ENCODE results near the gene GPX3. TPM values are rescaled to one million over a fixed set of nuclear protein-coding genes. Genes with fewer than 3 reads are reported as not detected.

Gene GPX3
- total and polyA plus RNA-seq, 2 donors (not counting 1 experiment from before 2014, with no cell fraction given), result 182 to 267 TPM

DNA sequence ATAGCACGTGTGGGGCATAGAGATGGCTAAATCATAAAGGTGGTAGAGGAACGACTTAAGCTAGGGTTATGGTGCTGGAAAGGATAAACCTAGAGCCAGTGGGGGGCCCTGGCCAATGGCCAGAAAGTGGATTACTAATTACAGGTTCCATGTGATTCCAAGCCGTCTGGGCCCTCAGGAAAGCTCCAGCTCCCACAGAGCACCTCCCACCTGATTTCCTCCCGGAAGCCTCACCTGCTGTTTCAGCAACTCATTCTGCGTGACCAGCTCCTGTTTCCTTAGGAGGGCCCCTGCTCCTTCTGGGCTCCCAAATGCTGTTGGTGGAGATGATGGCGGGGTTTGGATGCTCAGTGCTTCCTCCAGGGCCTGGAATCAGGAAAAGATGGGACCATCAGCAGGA lies 16.2 kb downstream of the GPX3 start:
- H3K36me3 ChIP-seq (ENCODE audit: control insufficient read depth, insufficient read depth, low read length), result peaks cover 16% of the 10 kb centered on the region
- H3K9ac ChIP-seq (ENCODE audit: insufficient read depth, low read length), result no peak overlapping the region
- no peak overlapping the region for H3K27ac ChIP-seq (ENCODE audit: insufficient read depth, low read length)
- no peaks in the 10 kb centered on the region for H3K79me2 ChIP-seq (ENCODE audit: control insufficient read depth, insufficient read depth, low read length)
- H2AFZ ChIP-seq (ENCODE audit: low read length), result no peak overlapping the region
- TF ChIP-seq EZH2 (IDR thresholded peaks at IDR 0.05; ENCODE audit: low read length, missing control alignments), result no peak
- TF ChIP-seq, protein P1, sequence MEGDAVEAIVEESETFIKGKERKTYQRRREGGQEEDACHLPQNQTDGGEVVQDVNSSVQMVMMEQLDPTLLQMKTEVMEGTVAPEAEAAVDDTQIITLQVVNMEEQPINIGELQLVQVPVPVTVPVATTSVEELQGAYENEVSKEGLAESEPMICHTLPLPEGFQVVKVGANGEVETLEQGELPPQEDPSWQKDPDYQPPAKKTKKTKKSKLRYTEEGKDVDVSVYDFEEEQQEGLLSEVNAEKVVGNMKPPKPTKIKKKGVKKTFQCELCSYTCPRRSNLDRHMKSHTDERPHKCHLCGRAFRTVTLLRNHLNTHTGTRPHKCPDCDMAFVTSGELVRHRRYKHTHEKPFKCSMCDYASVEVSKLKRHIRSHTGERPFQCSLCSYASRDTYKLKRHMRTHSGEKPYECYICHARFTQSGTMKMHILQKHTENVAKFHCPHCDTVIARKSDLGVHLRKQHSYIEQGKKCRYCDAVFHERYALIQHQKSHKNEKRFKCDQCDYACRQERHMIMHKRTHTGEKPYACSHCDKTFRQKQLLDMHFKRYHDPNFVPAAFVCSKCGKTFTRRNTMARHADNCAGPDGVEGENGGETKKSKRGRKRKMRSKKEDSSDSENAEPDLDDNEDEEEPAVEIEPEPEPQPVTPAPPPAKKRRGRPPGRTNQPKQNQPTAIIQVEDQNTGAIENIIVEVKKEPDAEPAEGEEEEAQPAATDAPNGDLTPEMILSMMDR (conservative IDR thresholded peaks at IDR 0.05 in 1 of 2, IDR thresholded peaks at IDR 0.05 in 1 of 2; ENCODE audit: low read depth in 1 of 2, low read length in 2 of 2), result no peak
- H3K27me3 ChIP-seq (ENCODE audit: control insufficient read depth, insufficient read depth, low read length), result no peaks in the 10 kb centered on the region
- H3K9me3 ChIP-seq (ENCODE audit: control insufficient read depth, insufficient read depth, low read depth, low read length), result no peaks in the 10 kb centered on the region
- peaks cover 26% of the 10 kb centered on the region for H3K4me1 ChIP-seq (ENCODE audit: control insufficient read depth, extremely low read depth, insufficient read depth, low read length)
- DNase-seq (ENCODE audit: low read depth in 2 of 2), result no peak
- no peak overlapping the region for H3K4me3 ChIP-seq (replicated peaks in 1 of 4; ENCODE audit: control extremely low read depth in 1 of 4, insufficient read depth in 1 of 4, low read depth in 3 of 4, low read length in 4 of 4)
- H3K4me2 ChIP-seq (ENCODE audit: extremely low read depth, insufficient read depth, low read length), result no peak overlapping the region
- H4K20me1 ChIP-seq (ENCODE audit: control insufficient read depth, extremely low read depth, insufficient read depth, low read length), result no peaks in the 10 kb centered on the region

DNA sequence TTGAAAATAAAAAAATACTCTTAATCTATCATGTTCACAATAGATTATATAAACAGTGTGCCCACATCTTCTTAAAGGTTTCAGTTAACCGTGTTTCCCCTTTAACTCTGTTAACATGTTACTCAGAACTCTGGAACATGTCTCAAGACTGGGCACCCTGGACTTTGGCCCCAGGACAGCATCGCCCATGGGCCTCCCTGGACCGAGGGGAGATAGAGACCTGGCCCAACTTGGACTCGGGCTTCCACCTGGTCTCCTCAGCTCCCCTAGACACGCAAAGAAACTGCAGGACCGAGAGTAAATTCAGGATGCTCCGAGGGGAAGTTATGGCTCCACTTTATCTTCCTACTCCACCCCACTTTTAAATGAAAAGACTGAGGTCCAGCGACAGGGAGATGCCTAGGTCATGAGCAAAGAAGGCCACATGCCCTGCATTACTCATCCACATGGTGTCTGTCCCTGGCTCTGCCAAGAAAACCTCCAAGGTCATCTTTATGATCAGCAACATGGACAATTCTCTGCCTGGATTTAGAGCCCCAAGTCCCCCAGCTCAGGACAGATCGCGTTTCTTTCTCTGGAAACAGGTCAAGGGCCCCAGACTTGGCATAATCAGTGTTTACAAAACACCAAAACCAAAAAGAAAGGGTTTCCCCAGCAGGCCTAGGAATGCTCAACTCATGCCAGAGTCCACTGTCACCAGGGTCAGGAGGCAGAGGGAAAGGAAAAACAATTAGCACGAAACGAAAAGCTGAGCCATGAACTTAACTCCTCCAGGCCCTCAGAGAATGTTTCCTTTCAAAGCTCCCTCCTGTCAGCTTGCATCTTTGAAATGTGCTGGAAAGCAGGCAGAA lies 17.4 kb downstream of the GPX3 start:
- H3K36me3 ChIP-seq (ENCODE audit: control insufficient read depth, insufficient read depth, low read length), result peaks cover 16% of the 10 kb centered on the region
- no peak overlapping the region for H2AFZ ChIP-seq (ENCODE audit: low read length)
- no peaks in the 10 kb centered on the region for H3K27me3 ChIP-seq (ENCODE audit: control insufficient read depth, insufficient read depth, low read length)
- no peaks in the 10 kb centered on the region for H4K20me1 ChIP-seq (ENCODE audit: control insufficient read depth, extremely low read depth, insufficient read depth, low read length)
- H3K79me2 ChIP-seq (ENCODE audit: control insufficient read depth, insufficient read depth, low read length), result no peaks in the 10 kb centered on the region
- TF ChIP-seq EZH2 (IDR thresholded peaks at IDR 0.05; ENCODE audit: low read length, missing control alignments), result no peak
- TF ChIP-seq, protein P1 (conservative IDR thresholded peaks at IDR 0.05 in 1 of 2, IDR thresholded peaks at IDR 0.05 in 1 of 2; ENCODE audit: low read depth in 1 of 2, low read length in 2 of 2), result no peak
- H3K4me2 ChIP-seq (ENCODE audit: extremely low read depth, insufficient read depth, low read length), result peak overlapping the region; percentile 19
- peaks cover 26% of the 10 kb centered on the region for H3K4me1 ChIP-seq (ENCODE audit: control insufficient read depth, extremely low read depth, insufficient read depth, low read length)
- H3K27ac ChIP-seq (ENCODE audit: insufficient read depth, low read length), result peak overlapping the region; percentile 53
- no peak overlapping the region for H3K9ac ChIP-seq (ENCODE audit: insufficient read depth, low read length)
- no peaks in the 10 kb centered on the region for H3K9me3 ChIP-seq (ENCODE audit: control insufficient read depth, insufficient read depth, low read depth, low read length)
- peak; percentile 69 to 87 for DNase-seq (ENCODE audit: low read depth in 2 of 2)
- H3K4me3 ChIP-seq (replicated peaks in 1 of 4; ENCODE audit: control extremely low read depth in 1 of 4, insufficient read depth in 1 of 4, low read depth in 3 of 4, low read length in 4 of 4), result no peak overlapping the region

DNA sequence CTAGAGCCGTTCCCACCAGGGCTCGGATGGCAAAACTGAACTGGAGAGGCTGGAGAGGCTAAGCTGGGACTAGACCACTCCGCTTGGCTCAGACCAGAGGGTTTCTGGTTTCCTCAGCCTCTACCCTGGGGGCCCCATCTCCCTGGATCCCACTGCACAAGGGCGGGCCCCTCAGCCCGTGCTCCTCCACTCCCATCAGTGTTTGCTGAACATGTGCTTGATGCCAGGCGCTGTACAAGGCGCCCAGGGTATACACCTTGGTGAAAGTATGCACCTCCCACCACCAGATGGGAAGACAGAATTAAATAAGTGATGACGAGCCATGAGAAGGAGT lies 18.0 kb downstream of the GPX3 start:
- DNase-seq (ENCODE audit: low read depth in 2 of 2), result no peak
- H3K79me2 ChIP-seq (ENCODE audit: control insufficient read depth, insufficient read depth, low read length), result no peaks in the 10 kb centered on the region
- peaks cover 17% of the 10 kb centered on the region for H3K36me3 ChIP-seq (ENCODE audit: control insufficient read depth, insufficient read depth, low read length)
- H4K20me1 ChIP-seq (ENCODE audit: control insufficient read depth, extremely low read depth, insufficient read depth, low read length), result no peaks in the 10 kb centered on the region
- peak overlapping the region; percentile 19 for H3K4me2 ChIP-seq (ENCODE audit: extremely low read depth, insufficient read depth, low read length)
- peak overlapping the region; percentile 53 for H3K27ac ChIP-seq (ENCODE audit: insufficient read depth, low read length)
- H3K9ac ChIP-seq (ENCODE audit: insufficient read depth, low read length), result no peak overlapping the region
- no peaks in the 10 kb centered on the region for H3K27me3 ChIP-seq (ENCODE audit: control insufficient read depth, insufficient read depth, low read length)
- no peak overlapping the region for H3K4me3 ChIP-seq (replicated peaks in 1 of 4; ENCODE audit: control extremely low read depth in 1 of 4, insufficient read depth in 1 of 4, low read depth in 3 of 4, low read length in 4 of 4)
- H2AFZ ChIP-seq (ENCODE audit: low read length), result no peak overlapping the region
- no peak for TF ChIP-seq EZH2 (IDR thresholded peaks at IDR 0.05; ENCODE audit: low read length, missing control alignments)
- TF ChIP-seq, protein P1 (conservative IDR thresholded peaks at IDR 0.05 in 1 of 2, IDR thresholded peaks at IDR 0.05 in 1 of 2; ENCODE audit: low read depth in 1 of 2, low read length in 2 of 2), result no peak
- peaks cover 26% of the 10 kb centered on the region for H3K4me1 ChIP-seq (ENCODE audit: control insufficient read depth, extremely low read depth, insufficient read depth, low read length)
- H3K9me3 ChIP-seq (ENCODE audit: control insufficient read depth, insufficient read depth, low read depth, low read length), result no peaks in the 10 kb centered on the region

All from fibroblast of lung (primary cell).